Measurements from ENCODE around the gene REG1A.

REG1A gene

GRCh38 chr2:79120194-79120713 lies at the start of gene REG1A:
TSS of gene REG1A (plus strand) at chr2:79120488. CDS start at chr2:79120862, 374 bp downstream.
- DNase-seq, result no peak

- DNase-seq, result no peak
Measured at GRCh38 chr2:79071078-79071477, 49.2 kb upstream of the REG1A start.

- no peak for DNase-seq
Measured at GRCh38 chr2:79082987-79083386, 37.3 kb upstream of the REG1A start.

- DNase-seq, result no peak
Measured at GRCh38 chr2:79083597-79084251, 36.6 kb upstream of the REG1A start.

- DNase-seq, result no peak
Measured at GRCh38 chr2:79084495-79085135, 35.7 kb upstream of the REG1A start.

GRCh38 chr2:79085382-79085781 lies 34.9 kb upstream of the REG1A start:
- DNase-seq, result no peak

GRCh38 chr2:79086255-79086654 lies 34.0 kb upstream of the REG1A start:
- no peak for DNase-seq

- DNase-seq, result no peak
Measured at GRCh38 chr2:79087785-79088364, 32.4 kb upstream of the REG1A start, which contains the start of gene REG1B. TSS of gene REG1B (minus strand) at chr2:79087993. CDS start at chr2:79087612, 381 bp downstream.

GRCh38 chr2:79090693-79091092 lies 29.6 kb upstream of the REG1A start:
- DNase-seq, result no peak

- no peak for DNase-seq
Measured at GRCh38 chr2:79097843-79098242, 22.4 kb upstream of the REG1A start.

GRCh38 chr2:79099140-79099686 lies 21.1 kb upstream of the REG1A start:
- DNase-seq, result no peak

GRCh38 chr2:79100285-79100684 lies 20.0 kb upstream of the REG1A start:
- no peak for DNase-seq

- no peak for DNase-seq
Measured at GRCh38 chr2:79101024-79101423, 19.3 kb upstream of the REG1A start.

- no peak for DNase-seq
Measured at GRCh38 chr2:79103214-79103613, 17.1 kb upstream of the REG1A start.

GRCh38 chr2:79105259-79105658 lies 15.0 kb upstream of the REG1A start:
- DNase-seq, result no peak

GRCh38 chr2:79112269-79112668 lies 8.0 kb upstream of the REG1A start:
- DNase-seq, result no peak

GRCh38 chr2:79114797-79115494 lies 5.3 kb upstream of the REG1A start:
- DNase-seq, result no peak

GRCh38 chr2:79116997-79117928 lies 3.0 kb upstream of the REG1A start:
- no peak for DNase-seq

GRCh38 chr2:79122676-79123075 lies 2.4 kb downstream of the REG1A start:
- DNase-seq, result no peak

- DNase-seq, result no peak
Measured at GRCh38 chr2:79124907-79125720, 4.8 kb downstream of the REG1A start.

- DNase-seq, result no peak
Measured at GRCh38 chr2:79125721-79125985, 5.4 kb downstream of the REG1A start.
